ENCODE data around the gene SPINK9. TPM values are rescaled to one million over a fixed set of nuclear protein-coding genes. Genes with fewer than 3 reads are reported as not detected.

The SPINK9 gene
- polyA plus RNA-seq, 3 donors: not detected

DNA sequence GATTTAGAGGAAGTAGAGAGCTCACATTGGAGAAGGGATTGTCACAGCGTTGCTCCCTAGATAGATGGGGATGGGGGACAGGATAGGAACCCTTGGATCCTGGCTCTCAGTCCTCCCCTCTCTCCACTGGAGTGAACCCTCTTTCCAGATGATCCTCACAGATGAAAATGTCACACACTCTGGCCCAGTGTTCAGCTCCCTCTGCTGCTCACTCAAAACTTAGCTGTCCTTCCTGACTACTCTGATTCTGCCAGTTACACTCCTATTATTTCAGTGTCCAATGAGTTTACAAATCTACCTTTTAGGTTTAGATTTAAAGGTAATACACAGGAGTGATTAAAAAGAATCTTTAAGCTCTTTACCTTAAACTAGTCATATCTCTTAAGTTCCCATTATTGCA is 28.9 kb upstream of the SPINK9 start:
- Mint-ChIP-seq H3K27ac (no peak overlapping the region), H3K4me1 (no peaks in the 10 kb centered on the region), H3K9me3 (peaks cover 4 to 16% (median 12%) of the 10 kb centered on the region in 7 donors), H3K4me3 (no peak overlapping the region), H3K27me3 (ENCODE audit: low read depth in 3 of 3) (peaks cover 0 to 2% (median 0%) of the 10 kb centered on the region in 3 donors), H3K36me3 (no peaks in the 10 kb centered on the region)
- WGBS (ENCODE audit: insufficient coverage): no CpG with 5 or more reads among the region's 1 CpG
- Histone ChIP-seq H3K4me2 (replicated peaks; ENCODE audit: extremely low read depth, low read length, poor library complexity, severe bottlenecking) (no peak overlapping the region), H3K27me3 (ENCODE audit: control insufficient read depth in 2 of 2, insufficient read depth in 2 of 2, low read length in 2 of 2) (no peaks in the 10 kb centered on the region), H2AFZ (ENCODE audit: insufficient read depth, low read depth, low read length, poor library complexity, severe bottlenecking) (no peak overlapping the region), H3K79me2 (ENCODE audit: insufficient read depth, low read length) (no peaks in the 10 kb centered on the region), H3K4me1 (ENCODE audit: control insufficient read depth in 1 of 2, insufficient read depth in 2 of 2, low read length in 2 of 2) (no peaks in the 10 kb centered on the region), H3K9ac (ENCODE audit: insufficient read depth, low read length, poor library complexity, severe bottlenecking) (no peak overlapping the region), H3K27ac (ENCODE audit: low read depth in 1 of 2, low read length in 2 of 2) (no peak overlapping the region), H3K36me3 (replicated peaks in 1 of 2; ENCODE audit: control insufficient read depth in 1 of 2, insufficient read depth in 2 of 2, low read length in 2 of 2) (no peaks in the 10 kb centered on the region), H3K9me3 (replicated peaks in 1 of 2; ENCODE audit: control insufficient read depth in 1 of 2, insufficient read depth in 1 of 2, low read length in 2 of 2) (peaks cover 0 to 2% of the 10 kb centered on the region in 2 donors), H3K4me3 (replicated peaks in 1 of 3; ENCODE audit: low read depth in 2 of 3, low read length in 3 of 3) (no peak overlapping the region), H4K20me1 (ENCODE audit: insufficient read depth, low read length) (no peaks in the 10 kb centered on the region)
- TF ChIP-seq, protein P1, sequence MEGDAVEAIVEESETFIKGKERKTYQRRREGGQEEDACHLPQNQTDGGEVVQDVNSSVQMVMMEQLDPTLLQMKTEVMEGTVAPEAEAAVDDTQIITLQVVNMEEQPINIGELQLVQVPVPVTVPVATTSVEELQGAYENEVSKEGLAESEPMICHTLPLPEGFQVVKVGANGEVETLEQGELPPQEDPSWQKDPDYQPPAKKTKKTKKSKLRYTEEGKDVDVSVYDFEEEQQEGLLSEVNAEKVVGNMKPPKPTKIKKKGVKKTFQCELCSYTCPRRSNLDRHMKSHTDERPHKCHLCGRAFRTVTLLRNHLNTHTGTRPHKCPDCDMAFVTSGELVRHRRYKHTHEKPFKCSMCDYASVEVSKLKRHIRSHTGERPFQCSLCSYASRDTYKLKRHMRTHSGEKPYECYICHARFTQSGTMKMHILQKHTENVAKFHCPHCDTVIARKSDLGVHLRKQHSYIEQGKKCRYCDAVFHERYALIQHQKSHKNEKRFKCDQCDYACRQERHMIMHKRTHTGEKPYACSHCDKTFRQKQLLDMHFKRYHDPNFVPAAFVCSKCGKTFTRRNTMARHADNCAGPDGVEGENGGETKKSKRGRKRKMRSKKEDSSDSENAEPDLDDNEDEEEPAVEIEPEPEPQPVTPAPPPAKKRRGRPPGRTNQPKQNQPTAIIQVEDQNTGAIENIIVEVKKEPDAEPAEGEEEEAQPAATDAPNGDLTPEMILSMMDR (IDR thresholded peaks at IDR 0.05): no peak
- no peak for DNase-seq
- intact Hi-C loops (cut with micrococcal nuclease): no loop called here

DNA sequence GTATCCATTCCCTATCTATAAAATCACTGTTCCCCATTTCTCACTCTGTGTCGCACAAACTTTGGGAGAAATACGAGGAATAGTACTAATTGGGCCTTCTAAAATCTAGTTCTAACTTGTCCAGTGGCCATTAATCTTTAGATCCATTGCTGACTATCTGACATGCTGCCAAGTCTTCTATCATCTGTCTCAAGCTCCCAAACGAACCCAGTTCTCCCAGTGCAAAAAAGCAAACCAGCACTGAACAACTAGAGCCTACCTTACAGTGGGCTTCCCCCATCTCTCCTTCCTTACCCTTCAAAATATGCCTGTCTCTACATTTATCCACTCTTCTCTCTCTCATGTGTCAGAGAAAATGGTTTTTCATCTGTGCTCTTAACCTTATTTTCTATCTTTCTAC is 26.3 kb upstream of the SPINK9 start:
- H3K4me1 Mint-ChIP-seq: no peaks in the 10 kb centered on the region
- no peak for DNase-seq
- intact Hi-C loops (cut with micrococcal nuclease): no loop called here
- peaks cover 0 to 2% of the 10 kb centered on the region in 2 donors for H3K9me3 ChIP-seq (replicated peaks in 1 of 2; ENCODE audit: control insufficient read depth in 1 of 2, insufficient read depth in 1 of 2, low read length in 2 of 2)
- 82% methylated on average over 3 of the region's 3 CpGs for whole genome bisulfite sequencing (ENCODE audit: insufficient coverage)
- H3K36me3 Mint-ChIP-seq: no peaks in the 10 kb centered on the region
- peaks cover 4 to 16% (median 12%) of the 10 kb centered on the region in 7 donors for H3K9me3 Mint-ChIP-seq
- no peak overlapping the region for H3K4me2 ChIP-seq (replicated peaks; ENCODE audit: extremely low read depth, low read length, poor library complexity, severe bottlenecking)
- H3K4me3 Mint-ChIP-seq: no peak overlapping the region
- no peaks in the 10 kb centered on the region for H3K27me3 ChIP-seq (ENCODE audit: control insufficient read depth in 2 of 2, insufficient read depth in 2 of 2, low read length in 2 of 2)
- no peaks in the 10 kb centered on the region for H3K79me2 ChIP-seq (ENCODE audit: insufficient read depth, low read length)
- H3K27ac Mint-ChIP-seq: no peak overlapping the region
- H3K4me1 ChIP-seq (ENCODE audit: control insufficient read depth in 1 of 2, insufficient read depth in 2 of 2, low read length in 2 of 2): no peaks in the 10 kb centered on the region
- no peak overlapping the region for H3K4me3 ChIP-seq (replicated peaks in 1 of 3; ENCODE audit: low read depth in 2 of 3, low read length in 3 of 3)
- TF ChIP-seq, protein P1 (IDR thresholded peaks at IDR 0.05): no peak
- H3K27ac ChIP-seq (ENCODE audit: low read depth in 1 of 2, low read length in 2 of 2): no peak overlapping the region
- H3K9ac ChIP-seq (ENCODE audit: insufficient read depth, low read length, poor library complexity, severe bottlenecking): no peak overlapping the region
- no peak overlapping the region for H2AFZ ChIP-seq (ENCODE audit: insufficient read depth, low read depth, low read length, poor library complexity, severe bottlenecking)
- no peaks in the 10 kb centered on the region for H3K36me3 ChIP-seq (replicated peaks in 1 of 2; ENCODE audit: control insufficient read depth in 1 of 2, insufficient read depth in 2 of 2, low read length in 2 of 2)
- peaks cover 0 to 2% (median 0%) of the 10 kb centered on the region in 3 donors for H3K27me3 Mint-ChIP-seq (ENCODE audit: low read depth in 3 of 3)
- no peaks in the 10 kb centered on the region for H4K20me1 ChIP-seq (ENCODE audit: insufficient read depth, low read length)

All from CD14-positive monocyte (primary cell).